MCF 10A (cell line): ENCODE data around the gene OS9. TPM values are rescaled to one million over a fixed set of nuclear protein-coding genes. Genes with fewer than 3 reads are reported as not detected.
"Not testable (repeated sequence)": the region's sequence is repeated elsewhere in the genome, so short reads cannot be mapped to it uniquely, and the experiment has no call there.

Experiments
- BruUV-seq: library from RNA; stranded (reverse); fragments of 400-500 nt; replicated peaks from 2 replicates; lab custom pipeline; 2021; lab: Mats Ljungman, UMichigan
- CTCF ChIA-PET: fragments of 300-600 bp; sonication (Branson Sonifier 250); formaldehyde crosslinking; extraction: SDS; loops from one replicate; lab custom pipeline; 2021; ENCODE audit warnings: antibody characterized with exemption, inconsistent platforms; lab: Yijun Ruan, JAX
- POLR2A ChIA-PET: fragments of 300-600, 350-650 bp; sonication (Branson Sonifier 250); formaldehyde crosslinking; extraction: SDS; loops from one replicate; lab custom pipeline; 2020; ENCODE audit warnings: antibody characterized with exemption, inconsistent platforms; lab: Yijun Ruan, JAX
- DNase-seq: peaks from one replicate; pipeline ENCODE4 v3.0.0-alpha.2; 2018; ENCODE audit not compliant: unreplicated experiment
- H3K27ac Mint-ChIP-seq: one replicate; pipeline ENCODE4 v1.8.0; 2022; ENCODE audit warnings: mild to moderate bottlenecking, low read depth, mixed read lengths; ENCODE audit not compliant: unreplicated experiment
- H3K27me3 Mint-ChIP-seq: one replicate; pipeline ENCODE4 v1.8.0; 2022; ENCODE audit warnings: mixed read lengths; ENCODE audit not compliant: insufficient read depth, unreplicated experiment
- H3K36me3 Mint-ChIP-seq: one replicate; pipeline ENCODE4 v1.8.0; 2022; ENCODE audit warnings: mild to moderate bottlenecking, moderate library complexity, mixed read lengths; ENCODE audit not compliant: insufficient read depth, unreplicated experiment
- H3K4me1 Mint-ChIP-seq: one replicate; pipeline ENCODE4 v1.8.0; 2022; ENCODE audit warnings: mixed read lengths; ENCODE audit not compliant: insufficient read depth, unreplicated experiment
- H3K4me3 Mint-ChIP-seq: one replicate; pipeline ENCODE4 v1.8.0; 2022; ENCODE audit warnings: mild to moderate bottlenecking, moderate library complexity, mixed read lengths; ENCODE audit not compliant: unreplicated experiment
- H3K9me3 Mint-ChIP-seq: one replicate; pipeline ENCODE4 v1.8.0; 2022; ENCODE audit warnings: mixed read lengths; ENCODE audit not compliant: unreplicated experiment
- intact Hi-C: fragments of 100-400 bp; cut with micrococcal nuclease; formaldehyde crosslinking; loops from 2 replicates; pipeline ENCODE4 v1.14.1; 2022
- total RNA-seq: library from RNA; stranded (reverse); gene quantifications from 2 replicates; pipeline ENCODE4 v1.2.3, GENCODE V29; 2022
- TF ChIP-seq, protein P1 (sequence below): fragments of 200-600 bp; IDR thresholded peaks from one replicate; pipeline ENCODE4 v1.8.0; 2022; ENCODE audit warnings: antibody characterized with exemption, mild to moderate bottlenecking; ENCODE audit not compliant: unreplicated experiment

The OS9 gene
- total RNA-seq, 1 experiment from 2014 or later: 125 TPM

DNA sequence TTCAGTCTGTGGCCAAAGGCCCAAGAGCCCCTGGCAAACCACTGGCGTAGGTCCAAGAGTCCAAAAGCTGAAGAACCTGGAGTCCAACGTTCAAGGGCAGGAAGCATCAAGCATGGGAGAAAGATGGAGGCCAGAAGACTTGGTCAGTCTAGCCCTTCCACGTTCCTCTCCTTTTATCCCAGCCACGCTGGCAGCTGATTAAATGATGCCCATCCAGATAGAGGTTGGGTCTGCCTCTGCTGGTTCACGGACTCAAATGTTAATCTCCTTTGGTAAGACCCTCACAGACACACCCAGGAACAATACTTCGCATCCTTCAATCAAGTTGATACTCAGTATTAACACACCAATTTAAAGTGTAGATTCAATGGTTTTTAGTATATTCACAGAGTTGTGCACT, 21.1 kb upstream of the OS9 start:
- no peak for DNase-seq
- Mint-ChIP-seq H3K36me3 (no peaks in the 10 kb centered on the region), H3K4me3 (no peak overlapping the region), H3K9me3 (no peaks in the 10 kb centered on the region), H3K27ac (no peak overlapping the region), H3K27me3 (no peaks in the 10 kb centered on the region), H3K4me1 (no peaks in the 10 kb centered on the region)
- TF ChIP-seq, protein P1, sequence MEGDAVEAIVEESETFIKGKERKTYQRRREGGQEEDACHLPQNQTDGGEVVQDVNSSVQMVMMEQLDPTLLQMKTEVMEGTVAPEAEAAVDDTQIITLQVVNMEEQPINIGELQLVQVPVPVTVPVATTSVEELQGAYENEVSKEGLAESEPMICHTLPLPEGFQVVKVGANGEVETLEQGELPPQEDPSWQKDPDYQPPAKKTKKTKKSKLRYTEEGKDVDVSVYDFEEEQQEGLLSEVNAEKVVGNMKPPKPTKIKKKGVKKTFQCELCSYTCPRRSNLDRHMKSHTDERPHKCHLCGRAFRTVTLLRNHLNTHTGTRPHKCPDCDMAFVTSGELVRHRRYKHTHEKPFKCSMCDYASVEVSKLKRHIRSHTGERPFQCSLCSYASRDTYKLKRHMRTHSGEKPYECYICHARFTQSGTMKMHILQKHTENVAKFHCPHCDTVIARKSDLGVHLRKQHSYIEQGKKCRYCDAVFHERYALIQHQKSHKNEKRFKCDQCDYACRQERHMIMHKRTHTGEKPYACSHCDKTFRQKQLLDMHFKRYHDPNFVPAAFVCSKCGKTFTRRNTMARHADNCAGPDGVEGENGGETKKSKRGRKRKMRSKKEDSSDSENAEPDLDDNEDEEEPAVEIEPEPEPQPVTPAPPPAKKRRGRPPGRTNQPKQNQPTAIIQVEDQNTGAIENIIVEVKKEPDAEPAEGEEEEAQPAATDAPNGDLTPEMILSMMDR: no peak
- BruUV-seq: no TSS peak
- ChIA-PET CTCF (no interaction called here), POLR2A (interaction anchor here (0.8 kb wide), 2 partner anchors 10 to 21 kb away, joined by 3 read pairs; partner anchors contain the start of gene OS9)
- intact Hi-C loops: no loop called here

DNA sequence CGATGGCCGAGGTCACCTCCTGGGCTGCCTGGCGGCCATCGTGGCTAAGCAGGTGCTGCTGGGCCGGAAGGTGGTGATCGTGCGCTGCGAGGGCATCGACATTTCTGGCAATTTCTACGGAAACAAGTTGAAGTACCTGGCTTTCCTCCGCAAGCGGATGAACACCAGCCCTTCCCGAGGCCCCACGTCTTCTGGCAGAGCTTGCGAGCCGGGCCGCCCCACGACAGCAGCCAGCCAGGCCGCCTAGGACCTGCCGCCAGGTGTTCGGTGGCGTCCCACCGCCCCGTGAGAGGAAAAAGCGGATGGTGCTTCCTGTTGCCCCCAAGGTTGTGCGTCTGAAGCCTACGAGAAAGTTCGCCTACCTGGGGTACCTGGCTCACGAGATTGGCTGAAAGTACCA, 19.2 kb upstream of the OS9 start:
- DNase-seq: no peak
- ChIA-PET CTCF (no interaction called here), POLR2A (no interaction called here)
- Mint-ChIP-seq H3K9me3 (no peaks in the 10 kb centered on the region), H3K36me3 (no peaks in the 10 kb centered on the region), H3K4me3 (no peak overlapping the region), H3K27me3 (no peaks in the 10 kb centered on the region), H3K27ac (no peak overlapping the region), H3K4me1 (no peaks in the 10 kb centered on the region)
- intact Hi-C loops: no loop called here
- no TSS peak for BruUV-seq
- TF ChIP-seq, protein P1: no peak

DNA sequence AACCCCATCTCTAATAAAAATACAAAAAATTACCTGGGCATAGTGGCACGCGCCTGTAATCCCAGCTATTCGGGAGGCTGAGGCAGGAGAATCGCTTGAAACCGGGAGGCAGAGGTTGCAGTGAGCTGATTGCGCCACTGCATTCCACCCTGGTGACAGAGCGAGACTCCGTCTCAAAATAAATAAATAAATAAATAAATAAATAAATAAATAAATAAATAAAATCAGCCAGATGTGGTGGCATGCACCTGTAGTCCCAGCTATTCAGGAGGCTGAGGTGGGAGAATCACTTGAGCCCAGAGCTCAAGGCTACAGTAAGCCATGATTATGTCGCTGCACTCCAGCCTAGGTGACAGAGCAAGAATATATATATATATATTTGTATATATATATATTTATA, 16.0 kb upstream of the OS9 start:
- DNase-seq, POLR2A ChIA-PET, BruUV-seq, H3K27ac Mint-ChIP-seq, H3K4me3 Mint-ChIP-seq, H3K27me3 Mint-ChIP-seq, H3K36me3 Mint-ChIP-seq, intact Hi-C loops, H3K4me1 Mint-ChIP-seq, CTCF ChIA-PET, H3K9me3 Mint-ChIP-seq: not testable (repeated sequence)

DNA sequence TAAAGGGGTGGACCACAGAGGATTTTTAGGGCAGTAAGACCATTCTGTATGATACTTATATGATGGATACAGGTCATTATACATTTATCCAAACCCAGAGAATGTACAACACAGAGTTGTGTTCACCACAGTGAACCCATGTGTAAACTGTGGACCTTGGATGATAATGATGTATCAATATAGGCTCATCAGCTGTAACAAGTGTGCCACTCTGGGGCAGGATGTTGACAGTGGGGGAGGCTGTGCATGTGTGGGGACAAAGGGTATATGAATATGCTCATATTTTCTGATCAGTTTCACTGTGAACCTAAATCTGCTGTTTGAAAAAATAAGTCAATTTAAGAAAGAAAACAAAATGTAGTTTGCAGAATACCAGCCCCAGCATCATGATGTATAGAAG, 14.2 kb upstream of the OS9 start:
- TF ChIP-seq, protein P1: no peak
- H3K27me3 Mint-ChIP-seq: peaks cover 11% of the 10 kb centered on the region
- H3K36me3 Mint-ChIP-seq: no peaks in the 10 kb centered on the region
- no TSS peak for BruUV-seq
- ChIA-PET CTCF (interaction anchor here (0.8 kb wide), 1 partner anchor 28 kb away, joined by 4 read pairs; no protein-coding TSS in a partner anchor), POLR2A (interaction anchor here (0.5 to 1.2 kb wide), 2 partner anchors 13 to 14 kb away, joined by 3 to 4 read pairs; partner anchors contain the start of gene OS9)
- no peak overlapping the region for H3K27ac Mint-ChIP-seq
- no peak for DNase-seq
- H3K4me1 Mint-ChIP-seq: no peaks in the 10 kb centered on the region
- peaks cover 7% of the 10 kb centered on the region for H3K9me3 Mint-ChIP-seq
- H3K4me3 Mint-ChIP-seq: no peak overlapping the region
- intact Hi-C loops: no loop called here
